HG02885 (cell line): ENCODE data around the gene TDRKH.
A peak's percentile ranks its signal among the peaks of the same experiment; 100 is the strongest.

Experiments
- ATAC-seq: cut with Tn5 transposase; IDR thresholded peaks from one replicate; pipeline ENCODE4 v1.9.1; 2021; ENCODE audit warnings: mild to moderate bottlenecking; ENCODE audit not compliant: unreplicated experiment, poor library complexity

TDRKH gene, protein sequence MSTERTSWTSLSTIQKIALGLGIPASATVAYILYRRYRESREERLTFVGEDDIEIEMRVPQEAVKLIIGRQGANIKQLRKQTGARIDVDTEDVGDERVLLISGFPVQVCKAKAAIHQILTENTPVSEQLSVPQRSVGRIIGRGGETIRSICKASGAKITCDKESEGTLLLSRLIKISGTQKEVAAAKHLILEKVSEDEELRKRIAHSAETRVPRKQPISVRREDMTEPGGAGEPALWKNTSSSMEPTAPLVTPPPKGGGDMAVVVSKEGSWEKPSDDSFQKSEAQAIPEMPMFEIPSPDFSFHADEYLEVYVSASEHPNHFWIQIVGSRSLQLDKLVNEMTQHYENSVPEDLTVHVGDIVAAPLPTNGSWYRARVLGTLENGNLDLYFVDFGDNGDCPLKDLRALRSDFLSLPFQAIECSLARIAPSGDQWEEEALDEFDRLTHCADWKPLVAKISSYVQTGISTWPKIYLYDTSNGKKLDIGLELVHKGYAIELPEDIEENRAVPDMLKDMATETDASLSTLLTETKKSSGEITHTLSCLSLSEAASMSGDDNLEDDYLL

DNA sequence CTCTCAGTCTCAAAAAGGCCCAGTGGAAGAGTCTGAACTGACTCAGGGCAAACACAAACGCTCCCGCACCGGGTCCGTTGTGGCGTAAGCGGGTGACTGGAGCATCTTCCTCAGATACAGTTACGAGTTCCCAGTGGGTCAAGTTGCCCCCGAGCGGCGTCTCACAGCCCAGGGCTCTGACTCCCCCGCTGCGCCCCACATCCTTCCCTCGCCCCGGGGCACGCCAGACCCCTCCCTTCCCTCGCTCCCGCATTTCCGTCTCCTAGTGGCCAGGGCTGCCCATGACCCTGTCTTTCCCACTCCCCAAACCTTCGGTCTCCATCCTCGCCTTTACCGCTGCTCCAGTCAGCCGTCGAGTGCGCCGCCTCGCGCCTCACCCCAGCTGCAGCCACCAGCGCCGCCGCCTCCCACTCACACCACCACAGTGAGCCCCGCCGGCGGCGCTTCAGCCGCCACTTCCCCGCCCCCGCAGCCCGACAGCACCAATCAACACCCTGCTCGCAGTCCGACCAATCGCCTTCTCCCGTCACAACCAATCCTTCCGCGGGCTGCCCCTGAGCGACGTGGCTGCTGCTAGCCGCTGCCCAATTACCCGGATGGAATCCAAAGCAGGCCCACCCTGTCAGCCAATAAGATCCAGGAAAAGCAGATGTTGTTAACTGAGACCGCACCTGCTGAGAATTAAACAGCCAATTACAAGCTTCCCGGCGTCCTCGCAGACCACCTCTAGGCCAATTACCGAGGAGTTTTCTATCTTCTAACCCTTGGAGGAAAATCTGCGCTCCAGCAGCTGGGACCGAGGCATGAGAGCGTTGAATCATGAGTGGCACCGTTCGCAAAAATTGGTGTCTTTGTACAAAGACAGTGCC is at the start of gene TDRKH:
Gene TDRKH (minus strand): TSS at position 430 of the 869 bp plus-strand sequence. CDS start 7,478 bp downstream, outside the sequence.
- ATAC-seq: peak; percentile 97

DNA sequence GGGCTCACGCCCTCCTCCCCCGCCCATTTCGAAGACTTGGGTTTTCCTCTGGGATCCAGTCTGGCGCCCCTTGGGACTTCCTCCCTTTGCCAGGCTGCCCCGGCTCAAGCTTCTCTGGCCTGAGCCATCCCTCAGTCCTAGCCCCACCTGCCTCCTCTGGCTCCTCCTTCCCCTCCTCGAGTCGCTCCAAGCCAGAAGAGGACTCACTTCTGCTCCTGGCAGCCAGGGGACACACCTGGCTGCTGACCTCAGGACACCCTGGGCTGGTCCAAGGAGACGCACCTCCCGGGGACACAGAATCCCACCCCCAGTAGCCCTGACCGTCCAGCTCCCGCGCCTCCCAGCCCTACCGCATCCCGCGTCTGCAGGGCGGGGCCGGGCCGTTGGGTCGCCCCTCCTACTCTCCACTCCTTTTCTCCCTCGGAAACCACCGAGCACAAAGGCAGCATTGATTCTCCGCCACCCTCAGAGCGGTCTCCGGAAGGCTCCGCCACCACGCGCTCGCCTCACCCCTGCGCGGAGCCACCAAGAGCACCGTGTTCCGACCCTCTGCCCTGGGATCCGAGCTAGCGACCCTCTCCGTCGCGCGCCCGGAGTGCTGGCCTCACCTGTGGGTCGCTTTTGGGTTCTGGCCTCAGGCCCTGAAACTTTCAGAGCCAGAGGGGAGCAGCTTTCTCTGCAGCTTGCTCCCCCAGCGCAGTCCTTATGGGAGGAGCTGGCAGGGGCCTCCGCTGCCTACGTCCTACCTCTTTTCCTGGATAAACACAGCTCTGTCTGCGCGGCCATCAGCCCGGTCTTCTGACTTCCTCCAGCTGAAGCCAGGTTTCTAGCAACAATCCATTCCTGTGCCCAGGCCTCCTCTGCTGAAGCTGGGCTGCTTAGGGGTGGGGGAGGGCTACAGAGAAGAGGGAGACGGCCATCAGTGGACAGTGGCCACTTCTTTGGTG is 49.4 kb upstream of the TDRKH start, which contains the start of gene C2CD4D:
Gene C2CD4D (minus strand): TSS at position 364 of the 947 bp plus-strand sequence. CDS start 831 bp downstream, outside the sequence.
- ATAC-seq: no peak

DNA sequence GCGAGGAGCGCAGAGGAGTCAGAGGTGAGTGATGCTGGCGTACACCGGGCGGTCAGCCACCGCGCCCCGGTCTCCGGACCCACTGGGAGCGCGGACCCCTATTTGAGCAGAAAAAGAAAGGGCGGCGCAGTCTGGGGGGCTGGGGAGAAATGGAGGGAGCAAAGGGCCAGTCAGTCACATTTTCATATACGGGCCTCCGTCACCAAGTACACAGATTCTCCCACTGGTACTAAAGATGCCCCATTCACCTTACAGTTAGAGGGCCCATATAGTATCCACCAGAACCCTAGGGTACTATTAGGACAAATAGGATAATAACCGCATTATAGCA is 48.7 kb upstream of the TDRKH start:
- no peak for ATAC-seq

DNA sequence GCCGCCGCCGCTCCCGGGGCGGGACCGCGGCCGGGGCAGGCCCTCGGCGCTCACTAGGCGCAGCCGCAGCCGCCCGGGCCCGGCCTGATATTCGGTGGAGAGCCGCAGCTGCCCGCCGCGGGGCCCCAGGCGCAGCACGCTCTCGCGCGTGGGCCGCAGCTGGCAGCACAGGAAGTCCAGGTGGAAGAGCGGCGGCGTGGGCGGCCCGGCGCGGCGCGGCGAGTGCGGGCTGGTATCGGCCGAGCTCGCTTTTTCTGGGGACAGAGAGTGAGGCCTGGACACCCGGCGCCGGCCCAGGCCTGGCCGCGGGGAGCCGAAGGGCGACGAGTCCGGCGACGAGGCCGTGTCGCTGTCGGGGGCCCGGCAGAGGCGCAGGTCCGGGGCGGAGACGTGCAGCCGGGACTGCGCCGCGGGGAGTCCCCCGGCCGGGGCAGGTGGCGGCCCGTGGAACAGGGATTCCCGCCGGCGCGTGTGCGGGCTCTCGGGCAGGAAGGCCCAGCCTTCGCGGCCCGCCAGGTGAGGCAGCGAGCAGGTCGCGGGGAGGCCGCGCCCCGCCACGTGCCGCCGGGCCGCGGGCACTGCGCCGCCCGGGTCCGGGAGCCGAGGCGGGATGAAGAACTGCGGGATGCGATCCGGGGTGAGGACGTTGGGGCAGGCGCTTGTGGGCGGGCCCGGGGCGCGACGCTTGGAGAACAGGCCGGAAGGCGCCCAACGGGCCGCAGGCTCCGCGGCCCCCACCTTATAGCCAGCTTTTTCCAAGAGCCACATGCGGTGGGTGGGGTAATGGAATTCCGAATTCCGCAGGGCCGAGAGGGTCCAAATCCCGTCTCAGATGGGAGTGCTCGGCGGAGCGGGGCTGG is 48.2 kb upstream of the TDRKH start:
- no peak for ATAC-seq

DNA sequence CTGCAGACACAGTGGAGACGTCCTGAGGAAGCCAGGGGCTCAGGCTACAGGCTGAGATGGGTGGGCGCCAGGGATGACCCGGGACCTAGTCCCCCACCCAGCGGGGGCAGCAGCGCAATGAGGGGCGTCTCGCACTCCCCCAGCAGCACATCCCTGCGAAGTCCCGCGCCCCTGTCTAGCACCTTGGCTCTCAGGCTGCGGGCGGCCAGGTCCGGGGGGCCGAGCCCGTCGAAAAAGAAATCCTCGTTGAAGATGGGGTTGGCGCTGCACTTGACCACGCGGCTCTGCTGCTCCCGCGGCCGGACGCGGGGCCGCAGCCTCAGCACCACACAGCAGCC is 47.6 kb upstream of the TDRKH start:
- ATAC-seq: no peak

DNA sequence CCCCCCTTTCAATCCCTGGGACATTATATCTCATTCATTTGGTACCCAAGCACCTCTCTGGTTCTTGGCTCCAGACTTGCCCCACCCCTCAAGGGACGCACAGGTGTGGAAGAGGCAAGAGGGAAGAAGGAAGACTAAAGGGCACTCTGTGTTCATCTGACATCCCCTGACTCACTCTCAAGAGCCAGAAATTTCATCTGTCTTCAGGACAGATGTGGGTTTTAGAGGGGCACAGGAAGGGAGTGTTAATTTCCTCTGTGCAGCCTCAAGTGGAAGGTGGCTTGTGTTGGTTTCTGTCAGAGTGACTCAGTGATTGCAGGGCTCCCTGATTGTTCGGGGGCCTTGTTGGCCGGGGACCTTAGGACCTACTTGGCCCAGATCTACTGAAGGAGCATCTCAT is 46.9 kb upstream of the TDRKH start:
- no peak for ATAC-seq

DNA sequence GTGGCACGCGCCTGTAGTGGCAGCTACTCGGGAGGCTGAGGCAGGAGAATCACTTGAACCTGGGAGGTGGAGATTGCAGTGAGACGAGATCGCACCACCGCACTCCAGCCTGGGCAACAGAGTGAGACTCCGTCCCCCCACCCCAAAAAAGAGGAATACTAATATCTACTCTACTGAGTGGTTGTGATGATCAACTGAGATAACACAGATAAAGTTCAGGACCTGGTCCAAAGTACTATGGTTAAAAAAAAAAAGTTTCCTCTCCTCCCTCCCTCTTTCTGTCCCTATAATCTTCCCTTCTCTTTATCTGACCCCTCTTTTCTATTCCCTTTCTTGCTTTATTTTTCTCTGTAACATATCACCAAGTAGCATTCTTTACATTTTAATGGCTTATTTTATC is 45.3 kb upstream of the TDRKH start:
- ATAC-seq: no peak

DNA sequence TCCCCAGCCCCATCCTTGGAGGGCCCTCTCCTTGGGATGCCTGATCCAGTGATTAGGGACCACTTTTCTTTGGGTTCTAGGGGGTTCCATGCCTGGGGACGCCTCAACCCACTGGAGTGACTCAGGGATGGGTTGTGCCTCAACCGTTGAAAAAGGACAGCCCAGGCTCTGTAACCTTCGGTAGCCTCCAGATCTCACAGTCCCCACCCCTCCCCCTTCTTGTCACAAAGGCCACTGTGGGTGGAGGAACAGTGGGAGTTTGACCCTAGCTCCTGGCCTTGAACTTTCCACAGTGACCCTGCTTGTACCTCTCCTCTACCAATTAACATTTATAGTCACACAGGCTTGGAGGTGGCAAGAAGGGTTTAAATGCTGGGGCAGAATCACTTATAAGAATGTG is 43.9 kb upstream of the TDRKH start:
- ATAC-seq: no peak

DNA sequence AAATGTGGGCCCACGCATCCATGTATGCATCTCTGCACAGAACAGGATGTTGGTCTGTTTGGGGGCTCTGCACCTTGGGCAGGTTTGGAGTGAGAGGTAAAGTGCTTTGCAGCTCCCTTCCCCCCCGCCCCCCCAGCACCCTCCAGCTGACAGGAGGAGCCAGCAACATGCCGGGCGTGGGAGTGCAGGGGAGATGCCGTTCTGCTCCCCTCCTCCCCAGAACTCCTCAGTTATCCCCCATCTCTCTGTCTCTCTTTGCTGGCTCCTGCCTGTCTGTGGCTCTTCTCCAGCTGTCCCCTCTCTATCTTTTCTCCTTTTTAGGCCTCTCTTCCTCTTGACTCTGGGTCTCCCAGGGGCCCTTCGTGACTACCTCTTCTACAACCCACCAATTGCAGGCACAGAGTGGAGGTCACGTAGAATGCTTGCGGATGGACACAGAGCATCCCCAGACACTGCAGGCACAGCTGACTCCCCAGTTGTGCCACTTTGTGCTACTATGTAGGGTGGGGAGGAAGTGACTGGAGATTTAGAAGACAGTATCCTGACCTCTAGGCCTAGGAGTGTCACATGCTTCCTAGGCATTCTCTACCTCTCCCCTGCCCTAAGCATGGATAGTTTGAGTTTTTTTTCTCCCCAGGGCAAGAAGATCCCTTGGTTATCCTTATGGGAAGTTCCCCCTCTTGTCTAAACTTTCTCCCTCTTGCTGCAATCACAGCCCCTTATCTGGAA is 43.0 kb upstream of the TDRKH start:
- no peak for ATAC-seq

DNA sequence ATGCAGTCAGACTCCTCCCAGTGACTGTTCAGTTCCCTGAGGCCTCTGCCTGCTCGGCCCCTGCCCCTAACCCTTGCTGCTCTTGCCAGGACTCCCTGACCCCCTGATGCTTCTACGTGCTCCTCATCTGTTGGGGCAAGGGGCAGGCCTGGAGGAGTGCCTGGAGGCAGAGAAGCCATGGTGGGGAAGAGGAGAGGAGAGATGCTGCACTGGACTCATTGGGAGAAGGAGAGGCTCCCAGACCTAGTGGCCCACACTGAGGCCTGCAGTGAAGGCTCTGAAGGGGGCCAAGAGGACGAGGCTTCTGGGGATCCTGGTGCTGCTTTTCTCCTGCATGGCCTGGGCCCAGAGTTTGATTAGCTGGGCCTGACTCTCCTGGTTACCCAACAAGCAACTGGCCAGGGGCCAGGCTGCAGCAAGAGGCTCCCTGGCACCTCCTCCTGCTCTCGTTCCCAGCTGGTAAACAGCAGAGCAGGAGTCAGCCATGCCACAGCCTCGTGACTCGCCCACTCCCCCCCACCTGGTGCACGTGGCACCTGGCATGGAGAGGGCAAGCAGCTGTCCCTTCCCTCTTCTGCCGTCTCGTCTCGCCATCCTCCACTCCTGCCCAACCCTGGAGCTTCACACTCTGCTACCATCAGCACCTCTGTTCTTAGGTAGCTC is 42.1 kb upstream of the TDRKH start:
- no peak for ATAC-seq

DNA sequence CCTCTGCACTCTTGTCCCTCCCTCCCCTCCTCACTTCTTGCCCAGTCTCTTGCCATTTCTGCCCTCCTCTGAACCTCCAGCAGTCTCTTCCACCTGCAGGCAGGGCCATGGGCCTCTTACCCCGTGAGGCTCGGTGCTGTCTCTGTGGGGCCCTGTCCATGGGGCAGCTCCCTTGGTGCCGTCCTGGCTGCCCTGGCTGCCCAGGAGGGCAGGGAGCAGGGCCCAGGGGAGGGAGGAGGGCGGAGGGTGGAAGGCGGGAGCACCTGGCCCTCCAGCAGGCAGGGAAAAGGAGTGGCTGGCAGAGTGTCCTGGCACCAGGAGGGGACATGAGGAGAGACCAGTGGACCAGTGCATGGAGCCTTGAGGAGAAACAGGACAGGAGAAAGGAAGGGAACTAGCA is 41.3 kb upstream of the TDRKH start, which contains the start of gene RORC:
Gene RORC (minus strand): TSS at position 198 of the 400 bp plus-strand sequence. CDS start 38 bp downstream, at position 160.
- no peak for ATAC-seq

DNA sequence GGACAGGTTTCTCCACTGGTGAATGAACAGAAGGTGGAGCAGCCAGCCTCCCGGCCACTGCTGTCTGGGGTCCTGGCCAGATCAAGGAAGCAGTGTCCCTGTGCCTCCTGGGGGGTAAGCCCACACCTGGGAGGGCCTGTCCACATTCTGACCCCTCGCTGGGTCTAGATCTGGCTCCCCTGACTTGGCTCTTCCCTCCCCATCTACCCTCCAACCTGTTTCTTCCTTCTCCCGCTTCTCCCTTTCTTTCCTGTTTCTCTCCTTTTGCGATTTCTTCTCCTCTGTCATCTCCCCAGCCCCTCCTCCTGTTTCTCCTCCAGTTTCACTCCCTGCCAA is 40.9 kb upstream of the TDRKH start:
- ATAC-seq: no peak

DNA sequence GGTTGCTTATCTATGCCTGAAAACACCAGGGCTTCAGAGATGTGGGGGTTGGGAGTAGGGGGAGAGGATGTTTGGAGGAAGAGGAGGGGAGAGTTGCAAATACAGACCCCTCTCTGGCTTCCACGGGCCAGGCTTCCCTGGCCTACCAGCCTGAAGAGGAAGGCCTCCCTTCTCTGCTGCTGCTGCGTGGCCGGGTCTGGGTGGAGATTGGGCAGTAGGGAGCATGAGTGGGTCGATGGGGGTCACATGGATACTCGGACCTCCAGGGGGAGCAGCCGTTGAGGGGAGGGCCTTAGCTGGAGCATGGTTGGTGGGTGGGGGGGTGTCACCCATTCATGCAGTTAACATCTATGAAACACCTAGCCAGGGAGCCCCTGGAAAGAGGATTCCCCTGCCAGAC is 39.8 kb upstream of the TDRKH start:
- no peak for ATAC-seq

DNA sequence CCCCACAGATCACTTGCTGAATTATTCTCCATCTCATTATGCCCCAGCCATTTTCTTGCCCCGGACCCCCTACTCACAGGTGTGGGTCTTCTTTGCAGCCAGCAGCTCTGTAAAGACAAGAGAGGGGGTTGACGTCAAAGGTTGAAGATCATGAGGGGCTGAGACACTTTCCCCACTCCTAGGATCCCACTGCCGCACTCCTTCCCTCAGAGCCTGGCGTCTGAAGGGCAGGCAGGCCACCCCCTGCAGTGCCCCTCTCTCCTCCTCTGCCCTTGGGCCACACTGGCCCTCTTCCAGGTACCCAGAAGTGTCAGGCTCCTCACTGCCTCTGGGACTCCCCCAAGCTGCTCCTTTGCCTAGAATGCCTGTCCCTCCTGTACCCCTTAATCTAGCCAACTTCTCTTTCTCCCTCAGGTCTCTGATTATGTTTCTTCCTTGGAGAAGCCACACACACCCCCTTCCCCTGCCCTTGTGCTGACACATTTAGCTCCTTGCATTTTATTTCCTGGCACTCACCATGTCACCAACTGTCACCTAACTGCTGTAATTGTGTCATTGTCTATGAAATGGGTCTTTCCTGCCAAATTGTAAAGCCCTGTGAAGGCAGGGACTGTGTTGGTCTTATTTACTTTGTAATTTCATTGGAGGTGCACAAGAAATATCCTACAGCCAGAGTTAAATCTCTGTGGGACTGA is 39.2 kb upstream of the TDRKH start:
- ATAC-seq: no peak

DNA sequence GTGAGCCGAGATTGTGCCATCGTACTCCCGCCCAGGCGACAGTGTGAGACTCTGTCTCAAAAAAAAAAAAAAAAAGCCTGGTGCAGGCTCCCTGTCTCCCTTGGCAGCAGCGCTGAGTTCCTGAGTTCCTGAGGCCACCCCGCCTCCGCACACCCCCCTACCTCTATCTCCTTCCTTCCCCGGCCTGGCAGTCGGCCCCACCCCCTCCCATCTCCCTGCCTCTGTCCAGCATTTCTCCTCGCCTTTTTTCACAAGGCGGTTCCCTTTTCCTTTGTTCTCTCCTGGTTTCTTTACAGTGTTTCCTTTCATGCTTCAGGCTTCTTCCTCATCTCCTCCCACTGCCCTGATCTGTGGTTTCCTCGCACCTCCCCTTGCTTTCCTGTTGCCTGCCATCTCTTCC is 38.6 kb upstream of the TDRKH start:
- no peak for ATAC-seq

DNA sequence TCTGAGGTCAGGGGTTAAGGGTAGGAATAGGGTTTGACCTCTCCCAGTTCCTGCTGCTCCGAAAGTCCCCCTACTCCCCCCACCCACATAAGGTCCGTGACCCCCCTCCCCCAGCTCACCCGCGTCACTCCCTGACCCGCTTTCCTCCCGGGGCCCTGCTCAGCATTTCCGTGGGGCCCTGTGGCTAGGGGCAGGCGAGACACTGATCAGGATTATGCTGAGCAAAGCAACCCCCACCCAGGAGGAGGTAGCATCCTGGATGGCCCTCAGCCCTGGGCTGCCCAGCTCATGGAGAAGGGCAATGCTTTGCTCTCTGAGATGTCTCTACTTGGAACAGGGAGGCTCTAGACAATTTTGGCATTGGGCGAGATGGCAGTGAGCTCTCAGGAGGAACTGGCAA is 37.6 kb upstream of the TDRKH start:
- ATAC-seq: no peak
